Upper lobe of left lung (tissue), 4 donors: ENCODE measurements around the gene CEP72.

ENCODE experiments used
- POLR2A ChIP-seq, 4 donors: fragments of 450-650 bp; IDR thresholded peaks; one replicate each; pipeline ENCODE4 v1.5.1; 2016 to 2017; ENCODE audit warnings: antibody characterized with exemption in 4 of 4, mild to moderate bottlenecking in 2 of 4
- TF ChIP-seq, protein P1 (sequence below), 6 experiments: fragments of 450-650 bp in 4 of 6; fragments of 200-600 bp in 2 of 6; sonication (generic) in 2 of 6; IDR thresholded peaks; one replicate each; pipeline ENCODE4 v1.5.1; 2016 to 2019; ENCODE audit warnings: antibody characterized with exemption in 6 of 6

DNA sequence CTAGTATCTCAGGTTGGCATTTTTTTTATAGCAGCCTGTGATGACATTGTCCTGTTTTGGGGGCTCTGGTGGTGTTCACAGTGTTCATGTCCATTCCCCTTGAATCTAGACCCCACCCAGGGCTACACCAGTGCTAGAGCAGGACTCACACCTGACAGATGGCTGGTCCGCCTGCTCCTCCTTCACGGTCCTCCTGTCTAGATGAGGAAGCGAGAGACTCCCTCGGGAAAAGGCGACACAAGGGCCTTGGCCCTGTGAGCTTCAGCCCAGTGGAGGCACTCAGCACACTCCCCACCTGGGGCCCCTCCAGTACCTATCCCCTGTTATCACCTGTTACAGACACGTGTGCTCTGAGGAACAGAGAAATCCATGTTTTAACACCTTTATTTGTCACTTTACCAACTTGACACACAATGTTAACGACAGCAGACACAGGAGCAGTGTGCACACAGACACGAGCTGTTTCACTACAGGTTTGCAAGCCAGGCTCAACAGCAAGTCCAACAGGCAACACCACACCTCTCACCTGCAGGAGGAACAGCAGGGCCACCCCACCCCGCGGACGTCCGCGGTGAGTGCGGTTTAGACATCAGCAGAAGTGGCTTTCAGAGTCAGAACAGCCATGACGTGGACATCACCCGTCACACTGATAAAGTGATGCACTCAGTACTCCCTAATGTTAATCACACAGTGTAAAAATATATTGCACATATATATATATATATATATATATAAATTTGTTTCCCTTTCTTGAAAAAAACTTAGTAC lies 47.5 kb downstream of the CEP72 start:
- TF ChIP-seq, protein P1, sequence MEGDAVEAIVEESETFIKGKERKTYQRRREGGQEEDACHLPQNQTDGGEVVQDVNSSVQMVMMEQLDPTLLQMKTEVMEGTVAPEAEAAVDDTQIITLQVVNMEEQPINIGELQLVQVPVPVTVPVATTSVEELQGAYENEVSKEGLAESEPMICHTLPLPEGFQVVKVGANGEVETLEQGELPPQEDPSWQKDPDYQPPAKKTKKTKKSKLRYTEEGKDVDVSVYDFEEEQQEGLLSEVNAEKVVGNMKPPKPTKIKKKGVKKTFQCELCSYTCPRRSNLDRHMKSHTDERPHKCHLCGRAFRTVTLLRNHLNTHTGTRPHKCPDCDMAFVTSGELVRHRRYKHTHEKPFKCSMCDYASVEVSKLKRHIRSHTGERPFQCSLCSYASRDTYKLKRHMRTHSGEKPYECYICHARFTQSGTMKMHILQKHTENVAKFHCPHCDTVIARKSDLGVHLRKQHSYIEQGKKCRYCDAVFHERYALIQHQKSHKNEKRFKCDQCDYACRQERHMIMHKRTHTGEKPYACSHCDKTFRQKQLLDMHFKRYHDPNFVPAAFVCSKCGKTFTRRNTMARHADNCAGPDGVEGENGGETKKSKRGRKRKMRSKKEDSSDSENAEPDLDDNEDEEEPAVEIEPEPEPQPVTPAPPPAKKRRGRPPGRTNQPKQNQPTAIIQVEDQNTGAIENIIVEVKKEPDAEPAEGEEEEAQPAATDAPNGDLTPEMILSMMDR (IDR thresholded peaks at IDR 0.05) = no peak
- no peak for TF ChIP-seq POLR2A (IDR thresholded peaks at IDR 0.05)
